ACHN (cell line): Measurements from ENCODE around the gene ZFP57.
"Not testable (repeated sequence)": the region's sequence is repeated elsewhere in the genome, so short reads cannot be mapped to it uniquely, and the experiment has no call there.

Source experiments
- DNase-seq: peaks from one replicate; pipeline ENCODE4 v3.0.0-alpha.2; 2015
- in situ Hi-C: cut with HindIII; loops from 2 replicates; pipeline ENCODE4 v1.10.0; 2017; ENCODE audit warnings: low sequenced_read_pairs, low pct_ligation_motif_present, low pct_unique_long_range_greater_than_20kb

The ZFP57 gene

DNA sequence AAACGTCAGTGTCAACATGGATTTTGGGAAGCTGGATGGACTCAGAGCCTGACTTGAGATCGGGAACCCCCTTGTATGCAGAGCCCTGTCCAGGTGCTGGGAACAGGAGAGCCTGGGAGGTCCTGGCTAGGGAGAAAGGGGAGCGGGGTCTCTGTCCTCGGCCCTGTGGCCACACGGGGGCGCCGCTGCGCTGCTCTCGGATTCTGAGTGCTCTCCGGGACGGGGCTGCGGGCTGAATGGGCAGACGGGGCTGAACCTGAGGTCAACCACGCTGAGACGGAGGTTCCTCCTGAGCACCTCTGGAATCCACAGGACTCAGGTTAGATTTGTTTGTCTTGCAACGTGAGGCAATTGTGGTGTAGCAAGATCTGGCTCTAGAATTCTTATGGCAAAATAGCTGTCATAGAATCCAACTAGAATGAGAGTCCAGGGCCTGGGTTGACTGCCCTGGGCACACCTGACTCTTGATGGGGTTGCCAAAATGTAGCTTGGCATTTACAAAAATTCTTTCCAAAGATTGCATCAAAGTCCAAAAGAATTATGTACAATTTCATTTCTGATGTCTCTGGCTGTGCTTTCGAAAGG lies 21.7 kb upstream of the ZFP57 start:
- in situ Hi-C loops, result no loop called here
- DNase-seq, result peak; percentile 65

DNA sequence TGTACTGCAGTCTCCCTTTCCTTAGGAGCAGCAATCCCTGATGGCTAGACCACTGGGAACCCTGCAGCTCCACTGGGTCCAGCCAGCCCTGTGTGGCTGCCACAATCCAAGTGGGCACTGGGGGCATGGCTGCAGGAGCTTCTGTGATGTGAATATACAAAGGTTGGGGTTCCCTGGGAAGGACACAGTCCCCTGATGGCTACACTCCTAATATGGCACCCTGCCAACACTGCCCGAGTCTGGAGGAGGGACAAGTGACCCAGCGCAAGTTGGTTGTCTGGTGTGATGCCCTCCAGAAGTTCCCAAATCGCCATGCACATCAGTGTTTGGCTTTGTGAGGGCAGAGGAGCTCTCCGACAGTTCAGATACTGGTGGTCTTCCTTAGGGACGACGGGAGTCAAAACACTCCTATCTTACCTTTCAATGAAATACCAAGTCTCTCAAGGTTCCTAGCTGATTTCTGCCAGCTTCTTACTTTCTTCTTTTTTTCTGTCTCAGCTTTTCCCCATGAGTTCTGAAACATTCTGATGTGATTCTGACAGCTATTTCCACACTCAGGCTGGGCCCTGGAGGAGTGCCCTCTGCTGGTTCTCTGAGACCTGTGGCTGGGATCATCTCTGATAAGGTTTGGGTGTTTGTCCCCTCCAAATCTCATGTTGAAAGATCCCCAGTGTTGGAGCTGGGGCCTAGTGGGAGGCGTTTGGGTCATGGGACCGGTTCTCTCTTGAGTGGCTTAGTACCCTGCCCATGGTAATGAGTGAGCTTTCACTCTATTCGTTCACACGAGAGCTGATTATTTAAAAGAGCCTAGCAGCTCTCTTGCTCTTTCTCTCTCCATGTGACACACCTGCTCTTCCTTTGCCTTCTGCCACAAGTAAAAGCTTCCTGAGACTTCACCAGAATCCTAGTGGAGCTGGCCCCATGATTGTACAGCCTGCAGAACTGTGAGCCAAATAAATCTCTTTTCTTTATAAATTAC lies 15.5 kb upstream of the ZFP57 start:
- DNase-seq, result peak; percentile 24
- in situ Hi-C loops, result no loop called here

DNA sequence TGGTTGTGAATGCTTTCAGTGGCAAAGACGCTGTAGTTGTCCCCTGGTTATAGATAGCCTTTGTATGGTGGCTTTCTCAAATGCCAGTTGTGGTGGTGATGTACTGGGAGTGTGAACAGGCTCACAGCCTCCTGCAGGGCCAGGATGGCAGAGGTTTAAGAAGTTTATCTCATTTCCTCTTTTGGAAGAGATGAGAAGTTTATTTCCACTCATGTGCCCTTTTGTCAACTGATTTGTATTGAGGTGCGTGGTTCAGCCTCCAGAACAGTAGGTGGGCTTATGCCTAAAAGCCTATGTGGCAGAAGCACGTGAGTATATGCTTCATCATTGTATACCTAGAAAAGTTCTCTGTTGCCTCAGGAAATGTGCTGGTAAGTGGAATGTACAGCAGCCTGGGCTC lies 13.7 kb upstream of the ZFP57 start:
- DNase-seq, result no peak
- in situ Hi-C loops, result no loop called here

DNA sequence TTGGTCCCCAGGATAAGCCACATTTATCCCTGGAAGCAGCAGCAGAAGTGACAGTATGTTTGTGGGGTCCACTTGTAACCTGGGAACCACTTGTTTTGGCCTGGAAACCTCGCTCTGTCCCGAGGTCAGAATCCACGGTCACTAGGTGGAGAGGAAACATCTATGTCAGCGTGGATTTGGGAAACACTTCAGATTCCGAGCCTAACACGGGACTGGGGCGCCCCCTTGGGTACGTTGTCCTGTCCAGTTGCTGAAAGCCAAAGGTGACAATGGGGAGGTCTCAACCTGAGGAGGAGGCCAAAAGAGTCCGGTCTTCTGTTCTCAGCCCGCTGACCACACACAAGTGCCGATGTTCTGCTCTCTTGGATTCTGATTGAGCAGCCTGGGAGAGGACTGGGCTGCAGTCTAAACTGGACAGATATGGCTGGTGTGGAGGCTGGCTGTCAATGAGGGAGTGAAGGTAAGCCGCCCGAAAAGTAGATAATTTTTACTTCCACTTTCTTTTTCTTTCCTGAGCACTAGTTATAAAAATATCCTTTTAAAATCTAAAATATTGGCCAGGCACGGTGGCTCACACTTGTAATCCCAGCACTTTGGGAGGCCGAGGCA lies 4.9 kb upstream of the ZFP57 start:
- no peak for DNase-seq
- in situ Hi-C loops, result no loop called here

DNA sequence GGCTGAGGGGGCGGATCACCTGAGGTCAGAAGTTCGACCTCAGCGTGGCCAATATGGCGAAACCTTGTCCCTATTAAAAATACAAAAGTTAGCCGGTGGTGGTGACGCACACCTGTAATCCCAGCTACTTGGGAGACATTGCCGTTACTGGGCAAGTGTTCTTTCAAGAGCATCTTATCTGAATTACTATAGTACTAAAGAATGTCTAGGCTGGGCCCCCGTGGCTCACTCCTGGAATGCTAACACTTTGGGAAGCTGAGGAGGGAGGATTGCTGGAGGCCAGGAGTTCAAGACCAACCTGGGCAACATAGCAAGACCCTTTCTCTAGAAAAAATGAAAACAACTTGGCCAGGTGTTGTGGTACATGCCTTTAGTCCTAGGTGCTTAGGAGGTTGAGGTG lies 859 bp upstream of the ZFP57 start:
- DNase-seq, result no peak
- in situ Hi-C loops, result no loop called here

DNA sequence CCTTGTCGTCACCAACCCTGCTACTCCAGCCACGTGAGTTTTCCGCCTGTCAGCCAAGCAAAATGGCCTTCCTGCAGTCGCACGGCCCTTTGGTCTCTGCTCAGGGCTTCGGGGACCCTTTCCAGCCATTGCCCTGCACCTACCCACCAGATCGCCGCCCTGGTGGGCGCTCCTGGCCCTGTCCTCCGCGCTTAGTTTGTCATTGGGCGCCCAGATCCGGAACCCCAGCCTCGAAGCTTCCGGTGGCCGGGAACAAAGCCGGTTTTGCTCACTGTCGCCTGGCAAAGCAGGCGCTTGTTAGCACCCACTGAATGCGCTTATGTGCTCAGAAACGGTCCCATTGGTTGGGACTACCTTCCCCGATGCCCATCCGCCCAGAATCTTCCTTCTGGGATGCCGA lies 536 bp downstream of the ZFP57 start:
- in situ Hi-C loops, result no loop called here
- no peak for DNase-seq

DNA sequence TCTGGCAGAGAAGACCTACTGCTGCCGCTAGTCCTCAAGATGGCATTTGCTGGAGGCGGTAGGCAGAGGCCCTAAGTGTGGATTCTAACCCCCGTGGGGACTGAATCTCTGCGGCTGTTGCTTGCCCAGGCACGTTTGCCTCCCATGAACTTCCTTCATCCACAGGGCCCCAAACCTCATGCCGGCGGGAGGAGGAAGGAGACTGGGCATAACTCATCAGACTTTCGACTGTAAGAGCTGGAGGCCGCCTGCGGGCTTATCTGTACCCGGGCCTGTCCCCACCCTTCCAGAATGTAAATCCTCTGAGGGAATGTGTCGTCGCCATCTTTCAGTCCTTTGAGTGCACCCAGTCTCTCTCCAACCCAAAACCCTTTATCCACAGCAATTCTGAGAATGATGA lies 990 bp downstream of the ZFP57 start:
- in situ Hi-C loops, result no loop called here
- DNase-seq, result no peak

DNA sequence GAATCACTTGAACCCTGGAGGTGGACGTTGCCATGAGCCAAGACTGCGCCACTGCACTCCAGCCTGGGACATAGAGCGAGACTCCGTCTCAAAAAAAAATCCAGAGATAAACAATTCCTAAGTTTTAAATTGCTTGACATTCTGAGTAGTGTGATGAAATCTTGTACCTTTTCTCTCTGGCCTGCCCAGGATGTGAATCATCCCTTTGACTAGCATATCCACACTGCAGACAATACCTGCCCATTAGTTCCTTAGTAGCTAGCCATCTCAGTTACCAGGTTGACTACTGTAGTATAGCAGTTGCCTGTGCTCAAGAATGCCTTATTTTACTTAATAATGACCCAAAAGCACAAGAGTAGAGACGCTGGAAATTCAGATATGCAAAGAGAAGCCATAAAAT lies 2.8 kb downstream of the ZFP57 start:
- DNase-seq, result no peak
- in situ Hi-C loops, result no loop called here

DNA sequence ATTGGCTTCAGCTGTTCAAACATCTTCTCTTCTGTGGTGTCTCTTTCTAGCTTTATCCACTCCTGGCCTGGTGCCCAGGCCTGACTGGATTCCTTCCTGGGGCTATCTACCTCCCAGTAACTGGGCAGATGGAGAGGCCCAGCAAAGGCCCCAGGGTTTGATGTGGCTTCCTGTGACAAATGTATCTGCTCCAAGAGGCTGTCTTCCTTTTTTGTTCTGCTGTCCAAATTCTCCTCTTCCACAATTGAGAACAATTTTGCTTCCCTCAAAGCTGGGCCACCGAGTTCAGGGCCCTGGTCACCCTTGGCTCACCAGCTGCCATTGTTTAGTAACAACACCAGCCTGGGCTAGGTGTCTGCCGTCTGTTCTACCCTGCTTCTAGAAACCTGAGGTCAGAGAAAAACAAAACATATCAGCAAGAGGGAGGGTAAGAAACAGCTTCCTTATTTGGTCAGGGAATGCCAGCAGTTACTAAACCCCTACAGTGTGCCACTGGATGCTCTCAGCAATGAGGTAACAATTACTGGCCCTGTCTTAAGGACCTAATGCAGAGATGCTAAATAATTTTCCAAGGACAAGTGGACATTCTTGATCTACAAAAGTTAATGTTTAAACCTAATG lies 3.9 kb downstream of the ZFP57 start:
- in situ Hi-C loops, result no loop called here
- DNase-seq, result no peak

DNA sequence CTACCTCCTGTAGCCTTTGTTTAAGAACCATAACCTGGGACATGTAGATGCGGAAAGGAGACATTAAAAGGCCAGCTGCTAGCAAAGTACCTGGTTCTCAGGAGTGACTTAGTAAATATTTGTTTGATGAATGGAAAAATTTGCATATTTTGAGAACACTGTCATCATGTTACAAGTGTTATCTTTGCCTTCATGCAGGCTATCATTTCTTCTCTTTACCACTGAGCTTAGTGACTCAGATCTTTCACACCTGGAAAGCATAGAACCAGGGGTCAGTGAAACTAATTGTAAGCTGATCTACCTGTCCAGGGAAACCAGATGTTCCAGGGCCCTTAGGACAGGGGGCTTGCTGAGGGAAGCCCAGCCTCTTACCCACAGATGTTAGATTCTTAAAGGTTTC lies 5.4 kb downstream of the ZFP57 start:
- in situ Hi-C loops, result no loop called here

DNA sequence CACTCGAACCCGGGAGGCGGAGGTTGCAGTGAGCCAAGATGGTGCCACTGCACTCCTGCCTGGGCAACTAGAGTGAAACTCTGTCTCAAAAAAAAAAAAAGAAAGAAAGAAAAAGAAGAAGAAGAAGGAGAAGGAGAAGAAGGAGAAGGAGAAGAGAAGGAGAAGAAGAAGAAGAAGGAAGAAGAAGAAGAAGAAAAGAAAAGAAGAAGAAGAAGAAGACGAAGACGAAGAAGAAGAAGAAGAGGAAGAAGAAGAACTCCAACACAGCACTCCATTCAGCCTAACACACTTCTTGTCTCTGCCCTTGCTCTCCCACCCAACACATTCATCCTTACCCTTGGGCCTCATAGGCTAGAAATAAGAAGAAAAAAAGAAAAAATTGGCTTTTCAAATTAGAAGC lies 6.9 kb downstream of the ZFP57 start:
- in situ Hi-C loops, result no loop called here

More for the DNA sequence above, 5.4 kb downstream of the ZFP57 start:
- no peak for DNase-seq

DNA sequence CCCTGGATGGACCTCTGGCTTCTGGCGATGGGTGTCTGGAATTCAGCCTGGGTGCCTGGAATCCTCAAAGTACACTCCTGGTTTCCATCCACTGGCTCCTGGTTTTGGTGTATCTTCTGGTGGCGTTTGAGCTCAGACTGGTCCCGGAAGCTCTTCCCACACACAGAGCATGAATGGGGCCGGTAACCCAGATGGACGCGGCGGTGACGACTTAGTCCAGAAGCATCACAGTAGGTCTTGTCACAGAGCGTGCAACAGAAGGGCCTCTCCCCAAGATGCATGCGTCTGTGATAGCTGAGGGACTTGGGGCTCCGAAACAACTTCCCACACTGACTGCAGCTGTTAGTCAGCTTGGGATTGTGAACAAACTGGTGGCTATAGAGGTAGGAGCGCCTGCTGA lies 7.8 kb downstream of the ZFP57 start:
- no peak for DNase-seq
- in situ Hi-C loops, result no loop called here

More for the DNA sequence above, 6.9 kb downstream of the ZFP57 start:
- DNase-seq, result no peak

DNA sequence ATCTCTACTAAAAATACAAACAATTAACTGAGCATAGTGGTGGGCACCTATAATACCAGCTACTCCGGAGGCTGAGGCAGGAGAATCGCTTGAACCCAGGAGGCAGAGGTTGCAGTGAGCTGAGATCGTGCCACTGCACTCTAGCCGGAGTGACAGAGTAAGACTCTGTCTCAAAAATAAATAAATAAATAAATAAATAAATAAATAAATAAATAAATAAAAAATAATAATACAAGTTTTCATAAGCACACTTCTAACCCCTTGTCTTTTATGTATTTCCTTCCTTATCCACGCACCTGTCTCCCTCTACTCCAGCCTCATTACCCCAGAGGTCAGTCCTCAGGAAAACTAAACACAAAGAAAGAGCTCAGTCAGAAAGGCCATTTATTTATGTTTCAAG lies 8.8 kb downstream of the ZFP57 start:
- in situ Hi-C loops, DNase-seq: not testable (repeated sequence)

DNA sequence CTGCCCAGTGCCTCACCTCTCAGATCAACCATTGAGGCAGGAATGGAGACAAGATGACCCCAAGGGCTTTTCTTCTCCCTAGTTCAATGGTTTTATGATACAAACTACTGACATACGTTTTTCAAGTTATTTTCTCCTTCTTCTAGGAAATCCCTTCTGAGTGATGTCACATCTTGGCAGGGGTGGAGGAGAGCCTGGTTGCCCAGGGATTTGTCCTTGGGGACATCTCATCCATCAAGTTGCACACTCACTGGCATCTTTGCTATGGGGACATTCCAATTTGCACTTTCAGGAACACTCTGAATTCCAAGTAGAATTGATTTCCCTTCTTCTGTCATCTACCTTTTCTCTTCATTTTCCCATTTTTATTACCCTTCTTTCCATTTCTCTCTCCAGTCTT lies 9.9 kb downstream of the ZFP57 start:
- no peak for DNase-seq
- in situ Hi-C loops, result no loop called here

DNA sequence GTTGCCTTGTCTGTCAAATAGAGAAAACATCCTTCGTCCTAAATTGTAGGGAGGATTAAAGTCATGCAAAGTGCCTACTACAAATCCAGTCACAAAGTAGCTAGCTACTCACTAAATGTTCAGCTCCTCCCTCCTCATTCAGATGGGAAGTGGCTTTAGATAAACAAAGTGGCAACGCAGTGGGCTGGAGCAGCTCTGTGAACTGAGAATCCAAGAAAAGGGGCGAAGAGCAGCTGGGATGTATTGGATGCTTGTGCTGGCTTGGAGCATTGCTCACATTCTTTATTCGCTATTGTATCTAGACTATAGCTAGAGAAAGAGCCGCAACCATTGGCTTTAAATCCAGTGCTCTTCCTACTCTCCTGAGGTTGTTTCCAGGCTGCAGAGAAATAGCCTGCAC lies 13.8 kb downstream of the ZFP57 start:
- no peak for DNase-seq
- in situ Hi-C loops, result no loop called here

DNA sequence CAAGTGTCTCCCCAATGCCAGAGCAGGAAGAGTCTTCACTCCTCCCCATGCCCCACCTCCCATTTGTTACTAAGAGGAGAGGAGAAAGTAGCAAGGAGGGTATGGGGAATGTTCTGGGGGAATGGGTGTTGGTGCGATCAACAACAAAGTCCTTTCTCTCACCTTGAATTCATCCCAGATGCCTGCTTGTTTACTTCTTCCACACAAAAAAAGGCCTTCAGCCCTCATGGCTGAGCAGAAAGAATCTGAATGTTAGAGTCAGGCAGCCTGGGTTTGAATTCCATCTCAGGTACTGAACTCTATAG lies 14.2 kb downstream of the ZFP57 start:
- in situ Hi-C loops, result no loop called here
- DNase-seq, result no peak

DNA sequence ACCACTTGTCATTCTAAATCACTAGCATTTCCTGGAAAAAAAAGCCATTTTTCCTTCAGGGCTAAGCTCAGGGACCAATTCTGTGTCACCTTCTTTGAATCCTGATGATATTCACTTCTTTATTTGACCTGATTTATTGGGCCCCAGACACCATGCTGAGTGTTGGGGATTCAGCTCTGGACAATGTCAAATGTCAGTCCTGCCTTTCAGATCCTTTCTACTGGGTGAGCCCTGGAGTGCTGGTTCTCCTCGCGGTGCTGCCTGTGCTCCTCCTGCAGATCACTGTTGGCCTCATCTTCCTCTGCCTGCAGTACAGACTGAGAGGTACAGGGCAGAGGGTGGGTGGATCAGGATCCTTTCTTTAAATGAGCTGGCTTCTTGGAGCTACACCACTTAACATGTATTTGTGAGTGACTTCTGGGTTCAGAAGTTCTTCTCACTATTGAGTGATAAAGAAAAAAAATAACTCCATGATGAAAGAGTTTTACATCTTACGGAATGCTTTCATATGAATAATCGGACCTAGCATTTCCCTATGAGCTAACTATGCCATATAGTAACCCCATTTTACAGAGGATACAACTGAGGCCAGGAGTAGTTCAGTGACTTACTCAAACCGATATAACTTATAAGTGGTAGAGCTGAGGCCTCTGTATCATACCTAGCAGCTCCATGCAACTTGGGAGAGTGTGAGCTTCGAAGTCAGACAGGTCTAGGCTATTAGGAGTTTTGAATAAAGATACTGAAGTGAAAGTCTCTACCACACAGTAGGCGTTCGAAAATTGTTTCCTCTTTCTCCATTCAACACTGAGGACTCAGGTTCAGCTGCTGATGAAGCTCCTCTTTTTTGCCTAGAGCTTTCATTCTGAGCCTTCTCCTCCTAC lies 14.8 kb downstream of the ZFP57 start:
- DNase-seq, result no peak
- in situ Hi-C loops, result no loop called here

DNA sequence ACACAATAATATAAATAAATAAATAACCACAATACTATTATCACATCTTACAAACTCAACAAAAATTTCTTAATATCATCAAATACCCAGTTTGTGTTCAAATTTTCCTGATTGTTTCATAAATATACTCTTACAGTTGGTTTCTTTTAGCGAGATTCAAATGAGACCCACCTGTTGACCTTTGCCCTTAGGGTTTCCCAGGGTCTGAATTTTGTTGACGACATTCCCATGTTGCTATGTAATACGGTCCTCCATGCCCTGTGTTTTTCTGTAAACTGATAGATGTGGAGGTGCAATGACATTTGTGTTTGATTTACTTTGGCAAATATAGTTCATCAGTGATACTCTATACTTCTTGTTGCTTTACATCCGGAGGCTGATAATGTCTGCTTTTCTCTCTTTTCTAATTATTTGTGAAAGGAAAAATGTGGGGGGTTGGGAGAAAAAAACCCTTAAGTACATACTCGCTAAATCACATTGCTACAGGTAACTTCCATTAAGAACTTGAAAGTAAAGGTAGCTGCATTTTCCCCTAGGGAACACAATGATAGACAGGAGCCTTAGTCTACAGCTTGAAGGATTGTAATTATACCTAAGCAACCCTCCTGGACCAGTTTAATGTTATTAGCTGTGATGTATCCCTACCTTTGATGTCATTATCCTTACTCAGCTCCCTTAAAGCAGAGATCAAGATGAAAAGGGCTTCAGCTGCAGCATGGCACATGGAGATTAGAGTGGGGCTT lies 17.5 kb downstream of the ZFP57 start:
- DNase-seq, result no peak
- in situ Hi-C loops, result no loop called here
